Keratinocyte (primary cell): ENCODE measurements around the gene FGD4. TPM values are rescaled to one million over a fixed set of nuclear protein-coding genes. Genes with fewer than 3 reads are reported as not detected.

Experiments
- DNase-seq: peaks from one replicate; pipeline ENCODE4 v3.0.0-alpha.2; 2011; ENCODE audit warnings: low read depth, missing footprints, low spot score
- FAIRE-seq: peaks from 2 replicates; lab custom pipeline; 2011; peaks lifted over from hg19 to GRCh38; lab: Jason Lieb, UNC
- H2AFZ ChIP-seq: 2 replicates; pipeline ENCODE4 v1.6.0; 2012; ENCODE audit warnings: low read length, control low read depth, inconsistent platforms; ENCODE audit not compliant: control insufficient read depth
- H3K27ac ChIP-seq: 2 replicates; pipeline ENCODE4 v1.5.1; 2011; ENCODE audit warnings: low read length; ENCODE audit not compliant: control insufficient read depth, insufficient read depth
- H3K27me3 ChIP-seq: 3 replicates; pipeline ENCODE4 v1.6.0; 2011; ENCODE audit warnings: low read length; ENCODE audit not compliant: control insufficient read depth, insufficient read depth; ENCODE audit errors: extremely low read depth
- H3K36me3 ChIP-seq, 2 experiments: 2 replicates in 1 of 2; 3 replicates in 1 of 2; pipeline ENCODE4 v1.5.1; 2011; ENCODE audit warnings: low read length in 2 of 2, mild to moderate bottlenecking in 1 of 2; ENCODE audit not compliant: control insufficient read depth in 2 of 2, insufficient read depth in 2 of 2; ENCODE audit errors: extremely low read depth in 1 of 2
- H3K4me1 ChIP-seq: 3 replicates; pipeline ENCODE4 v1.5.1; 2011; ENCODE audit warnings: low read length; ENCODE audit not compliant: control insufficient read depth, insufficient read depth; ENCODE audit errors: extremely low read depth
- H3K4me2 ChIP-seq: 3 replicates; pipeline ENCODE4 v1.6.0; 2011; ENCODE audit warnings: low read depth, low read length; ENCODE audit not compliant: control insufficient read depth, insufficient read depth; ENCODE audit errors: extremely low read depth
- H3K4me3 ChIP-seq, 3 experiments: fragments of 200-600 bp in 1 of 3; sonication (generic) in 1 of 3; 2 replicates in 2 of 3; 3 replicates in 1 of 3; pipeline ENCODE4 v1.5.1; 2011 to 2016; ENCODE audit warnings: low read length in 3 of 3, mild to moderate bottlenecking in 3 of 3, control low read depth in 2 of 3, inconsistent platforms in 1 of 3, low read depth in 1 of 3, mixed read lengths in 1 of 3, mixed run types in 1 of 3, moderate library complexity in 1 of 3; ENCODE audit not compliant: control insufficient read depth in 2 of 3, insufficient read depth in 2 of 3; ENCODE audit errors: extremely low read depth in 1 of 3
- H3K79me2 ChIP-seq: 2 replicates; pipeline ENCODE4 v1.6.0; 2012; ENCODE audit warnings: low read length; ENCODE audit not compliant: control insufficient read depth, insufficient read depth
- H3K9ac ChIP-seq: 3 replicates; pipeline ENCODE4 v1.6.0; 2011; ENCODE audit warnings: low read length; ENCODE audit not compliant: control insufficient read depth, insufficient read depth; ENCODE audit errors: extremely low read depth
- H3K9me1 ChIP-seq: 3 replicates; pipeline ENCODE4 v1.6.0; 2011; ENCODE audit warnings: low read length; ENCODE audit not compliant: control insufficient read depth, insufficient read depth; ENCODE audit errors: extremely low read depth
- H3K9me3 ChIP-seq: 2 replicates; pipeline ENCODE4 v1.5.1; 2012; ENCODE audit warnings: low read depth, low read length; ENCODE audit not compliant: control insufficient read depth
- H4K20me1 ChIP-seq: 3 replicates; pipeline ENCODE4 v1.6.0; 2011; ENCODE audit warnings: low read length; ENCODE audit not compliant: control insufficient read depth, insufficient read depth; ENCODE audit errors: extremely low read depth
- CTCF ChIP-seq, 3 experiments: IDR thresholded peaks in 1 of 3; conservative IDR thresholded peaks in 1 of 3; optimal IDR thresholded peaks in 1 of 3; 2 replicates in 2 of 3; 3 replicates in 1 of 3; pipeline versions ENCODE3 to v1.5.1; 2011; ENCODE audit warnings: low read length in 3 of 3, mild to moderate bottlenecking in 3 of 3, moderate library complexity in 2 of 3, control low read depth in 1 of 3, inconsistent platforms in 1 of 3; ENCODE audit not compliant: insufficient read depth in 2 of 3; ENCODE audit errors: extremely low read depth in 1 of 3
- EZH2 ChIP-seq: IDR thresholded peaks from one replicate; pipeline ENCODE4 v1.6.1; 2012; ENCODE audit warnings: inconsistent platforms, mild to moderate bottlenecking, low read length, moderate library complexity
- dilution Hi-C: fragments of 300-500 bp; cut with MboI; formaldehyde crosslinking; loops from one replicate; pipeline ENCODE4 v1.7.0; 2020; ENCODE audit warnings: low sequenced_read_pairs; ENCODE audit not compliant: extremely low pct_ligation_motif_present
- polyA plus RNA-seq, 5 experiments: library from polyadenylated mRNA; depleted of rRNA in 3 of 5; stranded (reverse) in 3 of 5; stranded (forward) in 1 of 5; unstranded in 1 of 5; fragments of >200 nt; gene quantifications; 1 replicate in 1 of 5; 2 replicates in 3 of 5; 3 replicates in 1 of 5; pipeline versions ENCODE4 v1.2.1 to v1.2.3, GENCODE V29; 2011 to 2012; ENCODE audit warnings: missing spikeins in 2 of 5, low read depth in 1 of 5, low replicate concordance in 1 of 5

The FGD4 gene
- polyA plus RNA-seq, 1 donor (not counting 4 experiments of a cell fraction or from before 2014, with no cell fraction given): 10.5 TPM

- no peak overlapping the region for H3K4me3 ChIP-seq
- no peaks in the 10 kb centered on the region for H3K9me3 ChIP-seq
- DNase-seq (no peak), FAIRE-seq (no peak)
- H3K79me2 ChIP-seq: peaks cover 61% of the 10 kb centered on the region
- peaks cover 13% of the 10 kb centered on the region for H3K4me1 ChIP-seq
- H3K36me3 ChIP-seq: peaks cover 2 to 3% of the 10 kb centered on the region in 2 experiments
- H2AFZ ChIP-seq: no peak overlapping the region
- H3K27me3 ChIP-seq: no peaks in the 10 kb centered on the region
- no peak overlapping the region for H3K9ac ChIP-seq
- H3K27ac ChIP-seq: no peak overlapping the region
- dilution Hi-C loops: no loop called here
- H3K4me2 ChIP-seq: no peak overlapping the region
- H4K20me1 ChIP-seq: no peaks in the 10 kb centered on the region
- no peaks in the 10 kb centered on the region for H3K9me1 ChIP-seq
- no peak for TF ChIP-seq CTCF (optimal IDR thresholded peaks at IDR 0.05 in 1 of 3, IDR thresholded peaks at IDR 0.05 in 1 of 3, conservative IDR thresholded peaks at IDR 0.05 in 1 of 3; ENCODE audit: extremely low read depth in 1 of 3, insufficient read depth in 2 of 3, low read length in 3 of 3)
- TF ChIP-seq EZH2: no peak
Observed at GRCh38 chr12:32460638-32461037, 61.3 kb downstream of the FGD4 start.

DNA sequence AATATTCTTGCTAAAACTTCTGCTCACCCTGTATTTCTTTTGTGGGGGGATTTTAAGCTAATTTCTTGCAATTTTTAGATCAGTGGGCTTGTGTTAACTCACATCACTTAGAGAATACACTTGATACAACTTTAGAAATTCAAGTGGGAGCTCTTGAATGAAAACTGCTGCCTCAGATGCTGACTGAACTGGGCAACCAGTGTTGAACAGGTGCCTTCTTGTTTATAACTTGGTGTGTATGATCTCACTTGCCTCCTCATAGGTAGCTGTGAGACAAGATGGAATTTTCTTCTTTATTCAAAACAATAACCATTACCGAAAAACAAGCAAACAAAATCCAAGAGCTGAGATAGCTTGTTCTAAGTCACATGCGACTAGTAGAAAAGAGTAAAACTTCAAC lies 63.5 kb downstream of the FGD4 start:
- Histone ChIP-seq H3K27ac (no peak overlapping the region), H3K9ac (no peak overlapping the region), H2AFZ (no peak overlapping the region), H3K27me3 (no peaks in the 10 kb centered on the region), H4K20me1 (no peaks in the 10 kb centered on the region), H3K4me1 (no peaks in the 10 kb centered on the region), H3K36me3 (peaks cover 3 to 4% of the 10 kb centered on the region in 2 experiments), H3K79me2 (peaks cover 48% of the 10 kb centered on the region), H3K9me1 (no peaks in the 10 kb centered on the region), H3K9me3 (no peaks in the 10 kb centered on the region), H3K4me3 (no peak overlapping the region), H3K4me2 (no peak overlapping the region)
- DNase-seq: no peak
- TF ChIP-seq CTCF (optimal IDR thresholded peaks at IDR 0.05 in 1 of 3, IDR thresholded peaks at IDR 0.05 in 1 of 3, conservative IDR thresholded peaks at IDR 0.05 in 1 of 3; ENCODE audit: extremely low read depth in 1 of 3, insufficient read depth in 2 of 3, low read length in 3 of 3): no peak
- TF ChIP-seq EZH2: no peak
- FAIRE-seq: no peak
- dilution Hi-C loops: no loop called here
